A549 (cell line): ENCODE results near the gene NFAM1.

ENCODE experiments used
- BHLHE40 ChIP-seq: IDR thresholded peaks from 2 replicates; pipeline ENCODE4 v1.6.1; 2012; ENCODE audit warnings: low read depth, low read length, inconsistent platforms
- CEBPB ChIP-seq, 2 experiments: fragments of >200 bp in 1 of 2; sonication (Bioruptor Twin) in 1 of 2; formaldehyde crosslinking in 1 of 2; IDR thresholded peaks; 2 replicates each; pipeline ENCODE4 v1.6.1; 2012 to 2016
- CHD4 ChIP-seq: fragments of 200-600 bp; sonication (generic); IDR thresholded peaks from 2 replicates; pipeline ENCODE4 v1.6.1; 2016; ENCODE audit warnings: antibody characterized with exemption, mild to moderate bottlenecking, borderline replicate concordance
- ESRRA ChIP-seq: fragments of 150-350 bp; IDR thresholded peaks from 2 replicates; pipeline ENCODE4 v1.6.1; 2014; ENCODE audit warnings: mild to moderate bottlenecking, low read length, borderline replicate concordance
- JUN ChIP-seq, 2 experiments: fragments of >200 bp; sonication (Bioruptor Twin); formaldehyde crosslinking; IDR thresholded peaks; 2 replicates in 1 of 2; 3 replicates in 1 of 2; pipeline ENCODE4 v1.6.1; 2016 to 2017
- JUNB ChIP-seq: fragments of >200 bp; sonication (Bioruptor Twin); formaldehyde crosslinking; IDR thresholded peaks from 2 replicates; pipeline ENCODE4 v1.6.1; 2016
- MAFK ChIP-seq: fragments of 450-650 bp; IDR thresholded peaks from 2 replicates; pipeline ENCODE4 v1.6.1; 2014; ENCODE audit not compliant: partially characterized antibody
- MAZ ChIP-seq: fragments of 150-350 bp; IDR thresholded peaks from 2 replicates; pipeline ENCODE4 v1.6.1; 2014; ENCODE audit warnings: antibody characterized with exemption, low read depth, low read length, borderline replicate concordance
- MYC ChIP-seq: IDR thresholded peaks from 2 replicates; pipeline ENCODE4 v1.6.1; 2012; ENCODE audit warnings: mild to moderate bottlenecking, inconsistent platforms, low read length, improper control_type of control experiment, borderline replicate concordance
- POLR2A ChIP-seq: IDR thresholded peaks from 2 replicates; pipeline ENCODE4 v1.6.1; 2012; ENCODE audit warnings: mild to moderate bottlenecking, low read length
- RFX5 ChIP-seq: fragments of 450-650 bp; IDR thresholded peaks from 2 replicates; pipeline ENCODE4 v1.7.1; 2014; ENCODE audit warnings: antibody characterized with exemption, mild to moderate bottlenecking, moderate library complexity
- TF ChIP-seq, protein P1 (sequence below): fragments of >200 bp; sonication (Bioruptor Twin); formaldehyde crosslinking; IDR thresholded peaks from 3 replicates; pipeline ENCODE4 v1.5.1; 2016
- TF ChIP-seq, protein P2 (sequence below): fragments of 450-650 bp; IDR thresholded peaks from 2 replicates; pipeline ENCODE4 v1.6.1; 2014; ENCODE audit warnings: antibody characterized with exemption

DNA sequence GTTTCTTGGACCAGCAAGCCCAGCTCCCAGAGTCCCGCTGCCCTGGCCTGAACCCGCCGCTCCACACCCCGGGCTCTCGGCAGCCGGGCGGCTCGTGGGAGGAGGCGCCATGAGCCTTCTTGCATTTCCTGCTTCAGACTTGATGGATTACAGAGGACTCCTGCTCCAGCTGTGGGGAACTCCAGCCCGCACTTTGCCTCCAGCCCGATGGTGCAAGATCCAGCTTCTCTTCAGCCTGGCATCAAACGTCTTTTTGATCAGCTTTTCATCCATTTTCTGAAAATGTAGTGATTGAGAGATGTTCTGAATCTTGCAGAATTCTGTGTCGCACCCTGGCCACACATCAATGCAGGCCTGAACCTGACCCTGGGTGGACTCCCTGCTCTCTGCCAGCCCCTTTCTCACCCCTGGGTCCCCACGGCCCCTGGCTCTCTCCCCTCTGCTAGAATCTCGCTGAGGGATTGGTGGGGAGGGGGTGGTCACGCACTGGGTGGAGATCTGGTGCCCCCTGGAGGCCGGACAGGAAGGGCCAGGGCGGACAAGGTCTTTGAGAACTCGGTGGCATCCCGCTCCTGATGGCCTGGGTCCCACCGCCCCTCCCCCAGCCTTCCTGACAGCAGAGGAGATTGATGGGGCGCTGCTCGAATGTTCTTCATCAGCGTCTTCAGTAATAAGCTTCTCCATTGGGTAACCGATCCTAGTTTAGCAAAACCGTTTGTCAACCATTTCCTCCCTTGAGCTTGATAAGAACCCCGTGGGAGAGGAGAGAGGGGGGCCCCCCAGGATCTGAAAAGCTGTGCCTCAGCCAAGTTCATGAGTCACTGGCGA is 12.1 kb upstream of the NFAM1 start:
- TF ChIP-seq, protein P1, sequence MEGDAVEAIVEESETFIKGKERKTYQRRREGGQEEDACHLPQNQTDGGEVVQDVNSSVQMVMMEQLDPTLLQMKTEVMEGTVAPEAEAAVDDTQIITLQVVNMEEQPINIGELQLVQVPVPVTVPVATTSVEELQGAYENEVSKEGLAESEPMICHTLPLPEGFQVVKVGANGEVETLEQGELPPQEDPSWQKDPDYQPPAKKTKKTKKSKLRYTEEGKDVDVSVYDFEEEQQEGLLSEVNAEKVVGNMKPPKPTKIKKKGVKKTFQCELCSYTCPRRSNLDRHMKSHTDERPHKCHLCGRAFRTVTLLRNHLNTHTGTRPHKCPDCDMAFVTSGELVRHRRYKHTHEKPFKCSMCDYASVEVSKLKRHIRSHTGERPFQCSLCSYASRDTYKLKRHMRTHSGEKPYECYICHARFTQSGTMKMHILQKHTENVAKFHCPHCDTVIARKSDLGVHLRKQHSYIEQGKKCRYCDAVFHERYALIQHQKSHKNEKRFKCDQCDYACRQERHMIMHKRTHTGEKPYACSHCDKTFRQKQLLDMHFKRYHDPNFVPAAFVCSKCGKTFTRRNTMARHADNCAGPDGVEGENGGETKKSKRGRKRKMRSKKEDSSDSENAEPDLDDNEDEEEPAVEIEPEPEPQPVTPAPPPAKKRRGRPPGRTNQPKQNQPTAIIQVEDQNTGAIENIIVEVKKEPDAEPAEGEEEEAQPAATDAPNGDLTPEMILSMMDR, result peak; percentile 63
- TF ChIP-seq JUNB (no peak), POLR2A (no peak), MAFK (no peak), ESRRA (no peak), RFX5 (no peak), JUN (IDR thresholded peaks at IDR 0.05) (no peak), CHD4 (no peak), CEBPB (IDR thresholded peaks at IDR 0.05) (peak in 1 of 2 experiments; percentile 34; a peak in 1 of 4 replicates), BHLHE40 (no peak), MAZ (no peak), MYC (no peak)
- TF ChIP-seq, protein P2, sequence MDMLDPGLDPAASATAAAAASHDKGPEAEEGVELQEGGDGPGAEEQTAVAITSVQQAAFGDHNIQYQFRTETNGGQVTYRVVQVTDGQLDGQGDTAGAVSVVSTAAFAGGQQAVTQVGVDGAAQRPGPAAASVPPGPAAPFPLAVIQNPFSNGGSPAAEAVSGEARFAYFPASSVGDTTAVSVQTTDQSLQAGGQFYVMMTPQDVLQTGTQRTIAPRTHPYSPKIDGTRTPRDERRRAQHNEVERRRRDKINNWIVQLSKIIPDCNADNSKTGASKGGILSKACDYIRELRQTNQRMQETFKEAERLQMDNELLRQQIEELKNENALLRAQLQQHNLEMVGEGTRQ, result no peak
